ENCODE results near the gene NPRL2.

NPRL2 gene

GRCh38 chr3:50351323-50351697 lies 735 bp upstream of the NPRL2 start:
- no peaks in the 10 kb centered on the region for H3K9me3 ChIP-seq (ENCODE audit: control insufficient read depth in 1 of 2, low read length in 2 of 2)
- H3K9ac ChIP-seq (ENCODE audit: low read depth in 1 of 2, low read length in 2 of 2), result peak overlapping the region; percentile 69 to 76
- H3K4me3 ChIP-seq (ENCODE audit: low read depth in 1 of 2, low read length in 2 of 2), result peak overlapping the region; percentile 87 to 91
- peak overlapping the region; percentile 98 for H3K27ac ChIP-seq (ENCODE audit: low read depth, low read length)
- H3K27me3 ChIP-seq (ENCODE audit: control insufficient read depth in 1 of 2, insufficient read depth in 2 of 2, low read length in 2 of 2), result no peaks in the 10 kb centered on the region
- peaks cover 24 to 50% of the 10 kb centered on the region in 2 donors for H3K36me3 ChIP-seq (ENCODE audit: control insufficient read depth in 1 of 2, insufficient read depth in 2 of 2, low read length in 2 of 2)
- peaks cover 40 to 46% of the 10 kb centered on the region in 2 donors for H3K4me1 ChIP-seq (ENCODE audit: control insufficient read depth in 1 of 2, insufficient read depth in 2 of 2, low read length in 2 of 2)

- Histone ChIP-seq H3K4me3 (ENCODE audit: low read depth in 1 of 2, low read length in 2 of 2) (peak overlapping the region; percentile 87 to 91), H3K4me1 (ENCODE audit: control insufficient read depth in 1 of 2, insufficient read depth in 2 of 2, low read length in 2 of 2) (peaks cover 36 to 43% of the 10 kb centered on the region in 2 donors), H3K36me3 (ENCODE audit: control insufficient read depth in 1 of 2, insufficient read depth in 2 of 2, low read length in 2 of 2) (peaks cover 15 to 38% of the 10 kb centered on the region in 2 donors), H3K9me3 (ENCODE audit: control insufficient read depth in 1 of 2, low read length in 2 of 2) (no peaks in the 10 kb centered on the region), H3K27ac (ENCODE audit: low read depth, low read length) (peak overlapping the region; percentile 98), H3K9ac (ENCODE audit: low read depth in 1 of 2, low read length in 2 of 2) (peak overlapping the region; percentile 69 to 76), H3K27me3 (ENCODE audit: control insufficient read depth in 1 of 2, insufficient read depth in 2 of 2, low read length in 2 of 2) (no peaks in the 10 kb centered on the region)
Measured at GRCh38 chr3:50350213-50350526, 405 bp downstream of the NPRL2 start.

DNA sequence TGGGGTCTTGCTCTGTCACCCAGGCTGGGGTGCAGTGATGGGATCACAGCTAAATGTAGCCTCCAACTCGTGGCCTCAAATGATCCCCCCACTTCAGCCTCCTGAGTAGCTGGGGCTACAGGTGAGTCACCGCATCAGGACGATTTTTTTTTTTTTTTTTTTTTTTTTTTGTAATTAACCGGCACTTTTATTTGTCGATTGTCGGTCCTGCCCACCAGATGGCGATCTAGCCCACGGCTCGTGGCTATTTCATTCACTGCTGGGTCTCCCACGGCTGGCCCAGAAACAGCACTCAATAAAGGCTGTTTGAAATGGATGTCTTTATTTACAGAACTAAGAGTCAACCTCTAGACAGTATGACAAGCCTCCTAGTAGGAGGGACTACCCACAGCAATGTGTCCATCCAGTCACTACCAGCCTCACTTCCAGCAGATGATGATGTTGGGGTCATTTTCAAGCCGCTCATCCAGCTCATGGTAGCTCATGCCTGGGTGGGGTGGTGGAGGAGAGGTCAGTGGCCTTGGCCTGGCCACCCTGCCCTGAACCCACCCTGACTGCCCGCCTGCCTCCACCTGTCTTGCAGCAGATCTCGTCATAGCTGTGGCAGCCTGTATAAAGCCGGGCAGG lies 3.3 kb downstream of the NPRL2 start:
- no peak overlapping the region for H3K27ac ChIP-seq (ENCODE audit: low read depth, low read length)
- peaks cover 0 to 13% of the 10 kb centered on the region in 2 donors for H3K36me3 ChIP-seq (ENCODE audit: control insufficient read depth in 1 of 2, insufficient read depth in 2 of 2, low read length in 2 of 2)
- peak overlapping the region in 1 of 2 donors; percentile 45 for H3K9ac ChIP-seq (ENCODE audit: low read depth in 1 of 2, low read length in 2 of 2)
- H3K27me3 ChIP-seq (ENCODE audit: control insufficient read depth in 1 of 2, insufficient read depth in 2 of 2, low read length in 2 of 2), result no peaks in the 10 kb centered on the region
- H3K9me3 ChIP-seq (ENCODE audit: control insufficient read depth in 1 of 2, low read length in 2 of 2), result no peaks in the 10 kb centered on the region
- no peak overlapping the region for H3K4me3 ChIP-seq (ENCODE audit: low read depth in 1 of 2, low read length in 2 of 2)
- H3K4me1 ChIP-seq (ENCODE audit: control insufficient read depth in 1 of 2, insufficient read depth in 2 of 2, low read length in 2 of 2), result peaks cover 39 to 46% of the 10 kb centered on the region in 2 donors

DNA sequence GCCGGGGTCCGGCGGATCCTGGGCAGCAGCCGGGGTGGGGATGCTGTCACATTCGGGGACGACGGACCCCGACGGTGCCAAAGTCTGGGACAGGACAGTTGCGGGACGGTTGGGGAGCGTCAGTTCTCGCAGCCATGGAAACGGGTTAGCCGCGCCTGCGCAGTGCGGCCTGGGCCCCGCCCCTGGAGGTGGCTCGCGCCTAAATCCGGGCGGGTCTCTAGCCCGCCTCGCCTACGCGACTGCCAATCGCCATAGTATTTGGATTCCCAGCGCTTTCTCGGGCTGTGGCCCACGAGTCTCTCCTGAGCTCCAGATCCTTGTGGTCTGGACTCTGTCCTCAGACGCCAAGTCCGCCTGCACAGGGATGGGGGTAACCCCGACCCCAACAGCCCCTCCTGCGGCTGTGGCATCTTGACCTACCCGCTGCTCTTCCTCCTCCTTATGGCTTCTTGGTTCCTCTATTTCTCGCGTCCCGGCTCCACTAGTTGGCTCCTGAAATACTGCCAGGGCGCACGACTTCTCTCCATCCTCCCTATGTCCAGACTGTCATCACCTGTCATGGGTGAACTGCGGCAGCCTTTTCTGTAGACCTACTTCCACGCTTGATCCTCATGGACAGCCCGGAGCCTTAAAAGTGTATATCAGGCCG lies 4.9 kb downstream of the NPRL2 start, which contains the start of gene ZMYND10:
ZMYND10 (minus strand) TSS at position 147 of the 649 bp plus-strand sequence. CDS start 153 bp downstream, outside the sequence.
- no peaks in the 10 kb centered on the region for H3K9me3 ChIP-seq (ENCODE audit: control insufficient read depth in 1 of 2, low read length in 2 of 2)
- no peaks in the 10 kb centered on the region for H3K27me3 ChIP-seq (ENCODE audit: control insufficient read depth in 1 of 2, insufficient read depth in 2 of 2, low read length in 2 of 2)
- H3K9ac ChIP-seq (ENCODE audit: low read depth in 1 of 2, low read length in 2 of 2), result peak within 1 kb of the TSS in 1 of 2 donors; percentile 63
- H3K4me3 ChIP-seq (ENCODE audit: low read depth in 1 of 2, low read length in 2 of 2), result peak within 1 kb of the TSS; percentile 48 to 66
- peaks cover 0 to 13% of the 10 kb centered on the region in 2 donors for H3K36me3 ChIP-seq (ENCODE audit: control insufficient read depth in 1 of 2, insufficient read depth in 2 of 2, low read length in 2 of 2)
- no peak within 1 kb of the TSS for H3K27ac ChIP-seq (ENCODE audit: low read depth, low read length)
- peaks cover 36 to 44% of the 10 kb centered on the region in 2 donors for H3K4me1 ChIP-seq (ENCODE audit: control insufficient read depth in 1 of 2, insufficient read depth in 2 of 2, low read length in 2 of 2)

DNA sequence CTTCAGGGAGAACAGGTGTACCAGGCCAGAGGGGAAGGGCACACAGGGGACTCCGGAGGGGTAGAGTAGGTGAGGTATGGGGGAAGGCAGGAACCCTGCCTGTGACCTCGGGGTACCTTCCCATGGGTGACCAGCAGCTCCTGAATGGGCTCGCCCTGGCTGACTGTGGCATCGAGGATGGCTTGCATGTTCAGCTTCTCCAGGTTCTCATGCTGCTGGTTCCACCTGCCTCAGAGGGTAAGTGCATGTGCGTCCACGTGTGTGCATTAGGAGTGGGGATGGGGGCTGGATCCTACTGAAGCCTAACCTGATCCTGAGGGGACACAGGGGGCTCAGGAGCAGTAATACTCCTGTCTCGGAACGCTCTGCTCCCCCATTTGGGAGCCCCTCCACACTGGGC lies 5.6 kb downstream of the NPRL2 start:
- Histone ChIP-seq H3K9ac (ENCODE audit: low read depth in 1 of 2, low read length in 2 of 2) (peak overlapping the region in 1 of 2 donors; percentile 63), H3K36me3 (ENCODE audit: control insufficient read depth in 1 of 2, insufficient read depth in 2 of 2, low read length in 2 of 2) (peaks cover 0 to 13% of the 10 kb centered on the region in 2 donors), H3K27ac (ENCODE audit: low read depth, low read length) (no peak overlapping the region), H3K27me3 (ENCODE audit: control insufficient read depth in 1 of 2, insufficient read depth in 2 of 2, low read length in 2 of 2) (no peaks in the 10 kb centered on the region), H3K4me1 (ENCODE audit: control insufficient read depth in 1 of 2, insufficient read depth in 2 of 2, low read length in 2 of 2) (peaks cover 34 to 44% of the 10 kb centered on the region in 2 donors), H3K9me3 (ENCODE audit: control insufficient read depth in 1 of 2, low read length in 2 of 2) (no peaks in the 10 kb centered on the region), H3K4me3 (ENCODE audit: low read depth in 1 of 2, low read length in 2 of 2) (no peak overlapping the region)

DNA sequence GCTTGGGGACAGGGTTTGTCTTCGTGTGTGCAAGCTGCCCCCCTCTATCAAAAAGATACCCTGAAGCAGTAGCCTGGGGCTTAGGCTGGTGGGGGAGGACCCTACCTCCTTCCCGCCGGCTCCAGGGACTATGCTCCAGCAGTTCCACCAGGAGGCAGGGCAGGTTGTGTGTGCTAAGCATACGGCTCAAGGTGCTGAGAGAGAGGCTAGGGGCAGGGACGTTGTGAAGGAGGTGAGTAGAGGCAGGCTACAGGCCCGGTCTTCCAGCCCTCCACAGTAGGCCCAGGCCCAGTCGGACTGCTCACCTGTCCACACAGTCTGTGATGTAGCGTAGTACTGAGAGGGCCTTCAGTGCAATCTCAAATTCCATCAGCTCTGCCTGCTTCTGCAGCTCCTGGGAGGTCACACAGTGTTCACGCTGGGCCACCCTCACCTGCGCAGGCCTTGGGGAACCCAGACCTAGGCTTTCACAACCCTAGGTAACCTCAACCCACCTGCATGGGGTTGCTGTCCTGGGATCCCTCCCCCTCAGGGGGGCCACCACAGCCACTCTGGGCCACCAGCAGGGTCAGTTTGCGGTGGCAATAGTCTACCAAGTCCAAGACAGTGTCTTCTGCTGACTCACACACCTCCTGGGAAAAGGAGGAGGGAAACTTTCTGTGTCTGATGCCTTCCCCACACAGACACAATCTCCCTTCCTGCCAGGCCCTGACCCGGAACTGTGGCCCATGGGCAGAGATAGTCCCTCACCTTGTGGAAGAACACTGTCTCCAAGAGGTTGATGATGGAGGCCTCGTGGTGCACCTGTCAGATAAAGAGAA lies 7.6 kb downstream of the NPRL2 start:
- no peak overlapping the region for H3K4me3 ChIP-seq (ENCODE audit: low read depth in 1 of 2, low read length in 2 of 2)
- H3K36me3 ChIP-seq (ENCODE audit: control insufficient read depth in 1 of 2, insufficient read depth in 2 of 2, low read length in 2 of 2), result peaks cover 0 to 5% of the 10 kb centered on the region in 2 donors
- H3K27me3 ChIP-seq (ENCODE audit: control insufficient read depth in 1 of 2, insufficient read depth in 2 of 2, low read length in 2 of 2), result no peaks in the 10 kb centered on the region
- no peak overlapping the region for H3K27ac ChIP-seq (ENCODE audit: low read depth, low read length)
- H3K9me3 ChIP-seq (ENCODE audit: control insufficient read depth in 1 of 2, low read length in 2 of 2), result no peaks in the 10 kb centered on the region
- no peak overlapping the region for H3K9ac ChIP-seq (ENCODE audit: low read depth in 1 of 2, low read length in 2 of 2)
- peaks cover 29 to 44% of the 10 kb centered on the region in 2 donors for H3K4me1 ChIP-seq (ENCODE audit: control insufficient read depth in 1 of 2, insufficient read depth in 2 of 2, low read length in 2 of 2)

- H3K4me1 ChIP-seq (ENCODE audit: control insufficient read depth in 1 of 2, insufficient read depth in 2 of 2, low read length in 2 of 2), result peaks cover 29 to 44% of the 10 kb centered on the region in 2 donors
- no peaks in the 10 kb centered on the region for H3K27me3 ChIP-seq (ENCODE audit: control insufficient read depth in 1 of 2, insufficient read depth in 2 of 2, low read length in 2 of 2)
- no peak overlapping the region for H3K9ac ChIP-seq (ENCODE audit: low read depth in 1 of 2, low read length in 2 of 2)
- no peaks in the 10 kb centered on the region for H3K36me3 ChIP-seq (ENCODE audit: control insufficient read depth in 1 of 2, insufficient read depth in 2 of 2, low read length in 2 of 2)
- H3K27ac ChIP-seq (ENCODE audit: low read depth, low read length), result no peak overlapping the region
- H3K9me3 ChIP-seq (ENCODE audit: control insufficient read depth in 1 of 2, low read length in 2 of 2), result no peaks in the 10 kb centered on the region
- H3K4me3 ChIP-seq (ENCODE audit: low read depth in 1 of 2, low read length in 2 of 2), result no peak overlapping the region
Measured at GRCh38 chr3:50341996-50342650, 8.5 kb downstream of the NPRL2 start.

DNA sequence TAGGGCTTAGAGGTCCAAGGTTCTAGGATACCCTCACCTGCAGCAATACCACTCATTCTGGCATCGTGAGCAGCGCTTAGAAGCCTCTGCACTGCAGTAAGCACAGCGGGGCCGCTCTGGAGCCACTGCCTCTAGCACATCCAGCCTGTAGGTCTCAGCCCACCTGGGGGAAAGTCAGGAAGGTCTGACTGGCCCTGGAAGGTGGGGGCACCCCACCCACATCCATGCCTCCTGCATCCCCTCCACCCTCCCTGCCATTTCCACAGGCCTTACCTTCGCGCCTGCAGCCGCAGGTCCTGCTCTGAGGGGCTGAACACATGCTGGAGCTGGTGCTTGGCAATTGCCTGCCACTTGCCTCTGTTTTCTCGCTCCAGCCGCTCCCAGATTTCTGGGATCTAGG lies 9.0 kb downstream of the NPRL2 start:
- Histone ChIP-seq H3K4me1 (ENCODE audit: control insufficient read depth in 1 of 2, insufficient read depth in 2 of 2, low read length in 2 of 2) (peaks cover 29 to 46% of the 10 kb centered on the region in 2 donors), H3K9ac (ENCODE audit: low read depth in 1 of 2, low read length in 2 of 2) (peak overlapping the region in 1 of 2 donors; percentile 69), H3K27ac (ENCODE audit: low read depth, low read length) (no peak overlapping the region), H3K4me3 (ENCODE audit: low read depth in 1 of 2, low read length in 2 of 2) (peak overlapping the region; percentile 66 to 78), H3K9me3 (ENCODE audit: control insufficient read depth in 1 of 2, low read length in 2 of 2) (no peaks in the 10 kb centered on the region), H3K36me3 (ENCODE audit: control insufficient read depth in 1 of 2, insufficient read depth in 2 of 2, low read length in 2 of 2) (no peaks in the 10 kb centered on the region), H3K27me3 (ENCODE audit: control insufficient read depth in 1 of 2, insufficient read depth in 2 of 2, low read length in 2 of 2) (no peaks in the 10 kb centered on the region)

DNA sequence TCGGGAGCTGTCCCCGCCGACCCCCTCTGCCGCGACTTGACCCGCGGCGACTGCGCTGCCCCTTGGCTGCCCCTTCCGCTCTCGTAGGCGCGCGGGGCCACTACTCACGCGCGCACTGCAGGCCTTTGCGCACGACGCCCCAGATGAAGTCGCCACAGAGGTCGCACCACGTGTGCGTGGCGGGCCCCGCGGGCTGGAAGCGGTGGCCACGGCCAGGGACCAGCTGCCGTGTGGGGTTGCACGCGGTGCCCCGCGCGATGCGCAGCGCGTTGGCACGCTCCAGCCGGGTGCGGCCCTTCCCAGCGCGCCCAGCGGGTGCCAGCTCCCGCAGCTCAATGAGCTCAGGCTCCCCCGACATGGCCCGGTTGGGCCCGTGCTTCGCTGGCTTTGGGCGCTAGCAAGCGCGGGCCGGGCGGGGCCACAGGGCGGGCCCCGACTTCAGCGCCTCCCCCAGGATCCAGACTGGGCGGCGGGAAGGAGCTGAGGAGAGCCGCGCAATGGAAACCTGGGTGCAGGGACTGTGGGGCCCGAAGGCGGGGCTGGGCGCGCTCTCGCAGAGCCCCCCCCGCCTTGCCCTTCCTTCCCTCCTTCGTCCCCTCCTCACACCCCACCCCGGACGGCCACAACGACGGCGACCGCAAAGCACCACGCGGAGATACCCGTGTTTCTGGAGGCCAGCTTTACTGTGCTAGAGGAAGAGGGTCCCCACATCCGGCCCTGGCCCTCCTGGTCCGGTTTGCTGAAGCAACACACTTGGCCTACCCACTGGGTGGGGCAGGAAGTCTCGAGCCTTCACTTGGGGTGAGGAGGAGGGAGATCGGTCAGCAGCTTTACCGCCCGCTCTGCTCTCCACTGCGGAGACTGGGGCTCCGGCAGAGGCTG lies 9.9 kb downstream of the NPRL2 start, which contains the start of gene RASSF1:
RASSF1 (minus strand) TSS at position 389 of the 882 bp plus-strand sequence; CDS start at position 358, 31 bp downstream.
- peak within 1 kb of the TSS; percentile 69 to 77 for H3K9ac ChIP-seq (ENCODE audit: low read depth in 1 of 2, low read length in 2 of 2)
- H3K27ac ChIP-seq (ENCODE audit: low read depth, low read length), result peak within 1 kb of the TSS; percentile 75
- no peaks in the 10 kb centered on the region for H3K36me3 ChIP-seq (ENCODE audit: control insufficient read depth in 1 of 2, insufficient read depth in 2 of 2, low read length in 2 of 2)
- H3K9me3 ChIP-seq (ENCODE audit: control insufficient read depth in 1 of 2, low read length in 2 of 2), result no peaks in the 10 kb centered on the region
- H3K4me3 ChIP-seq (ENCODE audit: low read depth in 1 of 2, low read length in 2 of 2), result peak within 1 kb of the TSS; percentile 66 to 78
- no peaks in the 10 kb centered on the region for H3K27me3 ChIP-seq (ENCODE audit: control insufficient read depth in 1 of 2, insufficient read depth in 2 of 2, low read length in 2 of 2)
- H3K4me1 ChIP-seq (ENCODE audit: control insufficient read depth in 1 of 2, insufficient read depth in 2 of 2, low read length in 2 of 2), result peaks cover 33 to 52% of the 10 kb centered on the region in 2 donors

Data from duodenal mucosa (tissue), 2 donors.